ENCODE measurements around the gene ABHD16A.

GRCh38 chr6:31712296-31712695 lies 9.2 kb upstream of the ABHD16A start:
- peak; percentile 7 to 10 (median 9); a peak in 2 of 6 replicates for TF ChIP-seq CTCF (IDR thresholded peaks at IDR 0.05 in 2 of 3, conservative IDR thresholded peaks at IDR 0.05 in 1 of 3; ENCODE audit: control insufficient read depth in 2 of 3, extremely low read depth in 1 of 3, insufficient read depth in 1 of 3, low read depth in 3 of 3, low read length in 3 of 3)
- TF ChIP-seq GABPA (IDR thresholded peaks at IDR 0.05; ENCODE audit: low read depth): no peak
- no peak for TF ChIP-seq ZBTB4 (CRISPR knock-in tag; IDR thresholded peaks at IDR 0.05)
- no peak for TF ChIP-seq TAF1 (IDR thresholded peaks at IDR 0.05; ENCODE audit: borderline replicate concordance, low read depth, low read length)
- TF ChIP-seq ZNF384 (IDR thresholded peaks at IDR 0.05; ENCODE audit: borderline replicate concordance, low read depth, low read length): no peak
- TF ChIP-seq POLR2A (IDR thresholded peaks at IDR 0.05; ENCODE audit: low read depth, low read length): no peak
- TF ChIP-seq NFYA (IDR thresholded peaks at IDR 0.05; ENCODE audit: borderline replicate concordance, low read depth, low read length): no peak
- no peak for TF ChIP-seq POLR2AphosphoS5 (IDR thresholded peaks at IDR 0.05; ENCODE audit: low read length)
